ENCODE data around the gene FCAMR.

FCAMR gene

DNA sequence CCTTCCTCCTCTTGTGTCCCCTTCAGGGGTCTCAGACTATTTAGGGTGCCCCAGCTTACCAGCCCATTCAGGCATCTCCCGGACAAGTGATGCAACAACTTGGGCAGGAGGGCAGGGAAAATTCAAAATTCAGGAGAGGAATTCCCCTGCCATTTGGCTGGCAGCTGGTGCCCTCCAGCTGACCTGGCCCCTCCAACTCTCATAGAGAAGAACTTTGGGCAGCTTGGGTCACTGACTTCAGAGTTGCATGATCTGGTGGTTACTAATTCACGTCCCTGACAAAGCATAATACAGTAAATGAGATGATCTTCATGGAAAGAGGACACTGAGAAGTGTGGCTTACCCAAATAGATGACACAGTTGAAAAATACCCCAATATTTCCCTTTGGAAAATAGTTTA, at the start of gene FCAMR:
Gene FCAMR (minus strand): TSS at position 15 of the 400 bp plus-strand sequence. CDS start 335 bp downstream, outside the sequence.
- DNase-seq = no peak

DNA sequence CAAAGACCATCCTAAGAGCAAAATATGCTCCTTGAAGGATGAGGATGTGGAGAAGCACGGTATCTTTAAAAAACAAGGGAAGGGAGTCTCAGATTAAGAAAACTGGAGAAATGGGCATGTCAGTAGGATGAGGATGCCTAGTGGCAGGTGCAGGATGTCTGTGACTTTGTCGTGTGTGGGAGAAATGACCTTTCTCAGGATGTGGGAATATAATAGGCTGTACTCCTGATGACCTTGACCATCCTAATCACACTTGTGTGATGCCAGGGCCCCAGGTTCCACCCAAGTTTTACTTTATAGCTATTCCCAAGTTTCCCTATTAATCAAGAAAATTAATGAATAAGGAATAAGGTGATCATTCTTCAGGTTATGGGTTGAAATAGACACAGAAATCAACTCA, 49.4 kb upstream of the FCAMR start:
- no peak for DNase-seq

DNA sequence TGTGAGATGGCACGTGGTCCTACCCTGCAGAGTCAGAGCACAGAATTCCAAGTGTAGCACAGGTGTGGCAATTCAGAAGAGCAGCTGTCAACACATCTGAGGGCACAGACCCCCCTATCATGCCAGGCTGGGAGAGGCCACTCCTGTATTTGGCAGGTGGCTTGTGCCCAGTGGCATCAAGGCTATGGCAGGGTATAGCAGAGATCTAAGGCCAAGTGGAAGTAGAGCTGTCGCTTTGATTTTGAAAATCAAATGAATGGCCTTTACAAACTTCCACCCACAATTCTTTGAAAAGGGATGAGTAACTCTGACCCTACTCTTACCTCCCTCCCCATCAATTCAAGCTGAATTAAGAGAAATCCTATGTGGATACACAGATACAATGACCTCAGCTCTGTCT, 48.9 kb upstream of the FCAMR start:
- DNase-seq = no peak

- DNase-seq = no peak
Measured at GRCh38 chr1:207018707-207019106, 48.4 kb upstream of the FCAMR start.

- DNase-seq = no peak
Measured at GRCh38 chr1:207017615-207018559, 47.6 kb upstream of the FCAMR start.

DNA sequence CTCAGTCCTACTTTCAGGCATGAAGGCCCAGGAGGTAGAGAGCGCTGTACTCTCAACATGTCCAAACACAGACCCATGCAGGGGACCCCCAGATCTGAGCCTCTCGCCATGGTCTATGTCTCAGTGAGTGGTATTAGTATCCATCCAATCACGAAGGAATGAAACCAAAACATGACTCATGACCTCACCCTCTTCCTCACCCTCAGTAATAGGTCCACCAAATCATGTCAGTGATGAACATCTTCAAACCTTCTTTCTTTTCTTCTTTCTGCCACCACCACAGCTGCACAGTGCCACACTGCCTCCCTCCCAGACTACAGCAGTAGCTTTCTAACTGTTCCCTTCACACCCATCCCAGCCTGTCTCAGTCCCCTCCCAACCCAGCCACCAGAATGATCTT, 45.5 kb upstream of the FCAMR start:
- DNase-seq = no peak

DNA sequence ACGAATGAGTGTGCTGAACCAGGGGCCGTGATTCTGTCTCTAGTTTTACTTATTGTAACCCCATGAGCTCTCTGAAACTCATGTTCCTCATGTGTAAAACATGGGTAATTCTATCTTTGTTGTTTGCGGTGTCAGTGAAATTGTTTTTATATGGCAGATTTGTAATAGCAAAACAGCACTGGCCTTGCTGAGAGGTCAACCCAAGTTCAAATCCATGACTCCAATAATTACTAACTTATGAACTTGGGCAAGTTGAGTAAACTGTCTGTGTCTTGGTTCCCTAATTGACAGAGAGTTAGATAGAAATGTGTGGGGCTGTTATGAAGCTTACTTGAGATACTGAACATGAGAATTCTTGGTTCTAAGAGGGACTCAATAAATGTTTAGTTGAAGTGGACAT, 44.5 kb upstream of the FCAMR start:
- DNase-seq = no peak

DNA sequence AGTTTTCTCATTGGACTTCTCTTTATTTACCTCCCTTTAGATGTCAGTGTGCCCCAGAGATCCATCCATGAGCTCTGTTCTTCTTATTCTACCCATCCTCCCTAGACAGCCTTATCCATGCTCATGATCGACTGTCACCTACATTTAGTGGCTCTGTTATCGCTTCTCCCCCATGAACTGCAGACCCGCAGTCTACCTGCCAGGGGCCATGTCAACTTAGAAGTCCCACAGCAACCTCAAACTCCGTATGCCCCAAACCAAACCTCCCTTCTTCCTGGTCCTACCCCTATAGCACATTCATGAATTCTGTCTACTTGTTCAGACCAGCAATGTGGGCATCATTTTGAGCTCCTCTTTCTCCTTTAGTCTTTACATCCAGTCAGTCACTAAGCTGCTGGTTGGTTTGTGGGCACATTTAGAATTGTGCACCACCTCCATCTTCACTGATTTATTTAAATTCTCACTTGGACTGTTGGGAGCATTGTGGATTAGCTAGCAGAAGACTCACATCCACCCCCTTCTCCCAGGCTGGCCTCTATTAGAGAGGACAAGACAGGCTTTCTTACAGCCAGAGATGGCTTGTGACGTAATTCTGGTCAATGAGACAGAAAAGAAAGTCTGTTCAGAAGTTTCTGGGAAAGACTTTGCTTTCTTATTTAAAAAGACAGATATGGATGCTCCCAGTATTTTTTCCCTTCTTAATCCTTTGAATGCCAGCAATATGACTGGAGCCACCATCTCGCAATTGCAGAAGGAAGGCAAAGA, 43.2 kb upstream of the FCAMR start:
- no peak for DNase-seq

GRCh38 chr1:207010726-207011125, 40.5 kb upstream of the FCAMR start:
- DNase-seq = no peak

DNA sequence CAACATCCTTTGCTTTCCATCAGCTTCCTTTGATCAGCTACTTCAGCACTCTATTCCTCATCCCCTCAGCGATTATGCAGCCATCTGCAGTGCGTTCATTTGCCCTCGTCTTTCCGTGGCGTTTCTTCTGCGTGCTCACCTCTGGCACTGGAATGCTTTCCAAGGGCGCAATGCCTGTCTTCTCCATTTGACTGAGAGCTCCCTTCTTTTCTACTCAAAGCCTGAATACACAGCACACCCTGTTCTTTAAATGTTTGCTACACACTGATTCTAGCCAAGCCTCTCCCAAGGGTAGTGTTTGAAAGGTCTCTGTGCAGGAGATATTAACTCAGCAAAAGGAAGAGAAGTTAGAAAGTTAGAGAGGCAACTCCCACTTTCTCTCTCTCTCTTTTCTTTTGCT, 39.7 kb upstream of the FCAMR start:
- DNase-seq = no peak

DNA sequence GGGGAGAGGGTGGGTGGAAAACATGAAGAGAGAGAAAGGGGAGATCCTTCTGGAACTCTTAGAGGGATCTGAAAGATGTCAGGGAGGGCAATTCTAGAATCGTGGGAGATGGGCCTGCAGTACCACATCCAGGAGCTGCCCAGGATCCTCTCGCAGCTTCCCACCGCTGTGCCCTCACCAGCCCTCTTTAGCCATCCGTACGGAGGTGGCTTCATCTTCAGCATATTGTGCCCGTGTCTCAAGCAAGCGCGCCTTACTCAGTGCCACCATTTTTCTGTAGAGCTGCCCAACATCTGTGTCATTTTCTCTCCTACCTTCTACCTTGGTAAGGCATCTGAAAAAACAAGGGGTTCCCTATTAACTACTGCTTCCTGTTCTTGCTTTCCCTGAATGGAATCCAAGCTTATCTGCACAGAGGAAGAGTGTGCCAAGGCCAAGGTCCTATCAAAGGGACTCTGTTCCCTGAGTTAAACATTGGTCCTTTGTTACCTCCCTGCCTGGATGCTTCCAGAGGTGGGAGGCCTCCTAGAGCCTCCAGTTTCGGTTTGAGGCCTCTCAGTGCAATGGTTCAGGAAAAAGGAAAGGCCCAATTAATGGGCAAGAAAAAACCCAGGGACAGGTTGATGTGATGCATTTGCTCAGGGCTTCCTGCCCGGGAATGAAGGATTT, 39.1 kb upstream of the FCAMR start:
- no peak for DNase-seq

- no peak for DNase-seq
Measured at GRCh38 chr1:207007352-207008033, 37.2 kb upstream of the FCAMR start.

DNA sequence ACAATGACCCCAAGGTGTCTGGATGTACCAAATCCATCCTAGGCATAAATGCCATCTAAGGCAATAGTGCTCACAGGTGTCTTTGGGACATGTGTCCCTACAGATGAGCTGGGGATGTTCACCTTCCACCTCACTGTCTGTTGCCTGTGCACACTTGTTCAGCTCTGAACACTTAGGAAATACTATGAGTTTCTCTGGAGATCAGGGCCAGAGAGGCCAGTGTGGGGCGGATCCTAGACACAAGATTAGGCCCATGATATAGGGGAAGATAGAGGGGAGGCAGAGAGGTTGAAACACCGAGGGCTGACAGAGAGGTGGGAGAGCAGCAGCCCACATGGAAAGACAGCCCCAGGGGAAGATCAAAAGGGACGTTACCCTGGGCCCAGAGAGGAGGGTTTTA, 36.7 kb upstream of the FCAMR start:
- no peak for DNase-seq

DNA sequence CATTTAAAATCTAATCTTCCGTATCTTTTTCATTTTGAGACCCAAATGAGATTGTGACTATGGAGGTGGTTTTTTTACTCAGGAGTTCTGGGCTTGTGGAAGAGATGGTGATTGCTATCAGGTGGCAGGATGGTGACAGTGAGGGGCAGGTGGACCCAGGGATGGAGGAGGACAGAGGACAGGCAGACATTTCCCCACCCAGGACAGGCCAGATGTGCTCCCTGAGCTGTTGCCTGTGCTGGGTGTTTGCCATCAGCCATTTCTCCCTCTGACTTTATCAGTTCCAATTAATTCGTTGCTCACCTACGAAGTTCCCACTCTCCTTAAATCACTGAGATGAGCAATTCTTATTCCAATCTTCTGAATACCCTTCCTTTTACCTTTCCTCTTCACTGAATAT, 35.8 kb upstream of the FCAMR start:
- DNase-seq = no peak

- DNase-seq = no peak
Measured at GRCh38 chr1:207004931-207005830, 34.9 kb upstream of the FCAMR start.

DNA sequence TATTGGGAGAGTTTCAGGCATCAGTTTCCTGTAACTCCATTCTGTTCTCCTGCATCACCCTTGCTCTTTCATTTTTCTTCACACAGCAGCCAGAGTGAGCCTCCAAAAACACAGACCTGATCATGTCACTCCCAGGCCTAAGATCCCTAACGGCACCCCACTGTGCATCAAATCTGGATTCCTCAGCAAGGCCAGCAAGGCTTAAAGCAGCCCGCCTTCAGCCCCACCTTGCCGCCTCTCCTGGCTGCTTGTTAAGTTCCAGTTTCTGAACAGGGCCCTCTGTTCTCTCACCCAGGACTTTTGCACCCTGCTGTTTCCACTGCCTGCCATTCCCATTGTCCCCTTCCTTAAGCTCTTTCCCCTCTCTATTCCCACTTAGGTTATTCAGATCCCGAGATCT, 33.0 kb upstream of the FCAMR start:
- DNase-seq = no peak

DNA sequence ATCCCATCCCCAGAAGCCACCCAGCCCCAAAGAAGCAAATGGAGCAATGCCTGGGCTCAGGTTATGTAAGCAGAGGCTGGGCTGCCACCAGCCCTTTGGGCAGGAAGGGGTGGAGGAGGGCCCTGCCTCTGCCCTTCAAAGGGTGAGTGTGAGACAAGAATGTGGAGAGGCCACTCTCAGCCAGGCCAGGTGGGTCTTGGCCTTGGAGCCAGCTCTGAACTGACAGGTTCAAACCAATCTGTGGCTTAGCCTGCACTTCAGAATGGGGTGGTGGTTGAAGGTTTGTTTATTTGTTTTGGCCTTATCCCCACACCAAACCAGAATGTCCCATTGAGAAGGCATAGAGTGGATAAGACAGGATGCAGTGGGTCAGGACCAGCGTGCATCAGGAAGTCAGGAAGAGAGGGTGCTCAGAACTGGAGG, 32.5 kb upstream of the FCAMR start:
- no peak for DNase-seq

GRCh38 chr1:207001492-207002245, 31.4 kb upstream of the FCAMR start:
- no peak for DNase-seq

GRCh38 chr1:207000651-207001291, 30.5 kb upstream of the FCAMR start:
- DNase-seq = no peak

- no peak for DNase-seq
Measured at GRCh38 chr1:206998816-206999215, 28.6 kb upstream of the FCAMR start.

DNA sequence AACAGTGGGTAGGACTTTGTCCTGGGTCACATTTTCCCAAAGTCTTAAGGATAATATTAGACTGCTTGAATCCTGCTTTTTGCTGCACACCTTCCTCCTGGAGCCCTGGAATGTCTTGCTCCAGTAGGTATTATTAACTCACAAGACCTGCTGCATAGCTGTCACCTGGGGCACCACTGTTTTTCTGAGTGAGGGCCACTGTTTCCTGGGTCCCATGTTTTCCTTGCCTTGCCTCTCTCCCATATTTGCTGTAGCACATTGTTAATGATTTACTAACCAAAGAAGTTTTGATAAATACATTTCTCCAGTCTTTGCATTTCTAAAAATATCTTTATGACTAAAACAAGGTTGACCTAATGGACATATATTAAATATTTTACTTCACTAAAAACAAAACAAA, 22.5 kb upstream of the FCAMR start:
- DNase-seq = no peak

Measured in NCI-H2081 treated with DMSO at 0.1 percent for 48 hours (cell line).